GM19372 (cell line): ENCODE data around the gene KLHL9.
A peak's percentile ranks its signal among the peaks of the same experiment; 100 is the strongest.

Experiments
- ATAC-seq: cut with Tn5 transposase; IDR thresholded peaks from one replicate; pipeline ENCODE4 v1.9.1; 2021; ENCODE audit warnings: mild to moderate bottlenecking, low read depth, moderate library complexity; ENCODE audit not compliant: unreplicated experiment

The KLHL9 gene

GRCh38 chr9:21320465-21320864 lies 14.7 kb downstream of the KLHL9 start:
- no peak for ATAC-seq

- peak; percentile 89 for ATAC-seq
Measured at GRCh38 chr9:21317956-21318923, 17.0 kb downstream of the KLHL9 start.

DNA sequence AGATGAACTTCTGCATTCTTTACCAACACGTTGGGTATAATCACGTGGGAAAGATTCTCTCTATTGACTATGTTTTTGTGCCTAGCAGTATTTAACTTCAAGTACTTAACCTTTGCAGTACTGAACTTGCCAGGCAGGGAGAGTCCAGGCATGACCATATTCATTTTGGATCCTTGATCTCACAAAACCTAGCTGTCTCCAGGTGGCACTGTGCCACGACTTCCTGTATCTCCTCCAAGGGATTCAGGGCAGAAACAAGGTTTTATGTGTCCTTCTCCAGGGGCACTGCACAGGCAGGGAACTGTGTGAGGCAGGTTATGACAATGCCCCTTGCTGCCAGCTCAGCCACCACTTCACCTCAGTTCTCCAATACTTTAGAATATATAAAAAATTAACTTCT lies 18.3 kb downstream of the KLHL9 start:
- ATAC-seq, result no peak

DNA sequence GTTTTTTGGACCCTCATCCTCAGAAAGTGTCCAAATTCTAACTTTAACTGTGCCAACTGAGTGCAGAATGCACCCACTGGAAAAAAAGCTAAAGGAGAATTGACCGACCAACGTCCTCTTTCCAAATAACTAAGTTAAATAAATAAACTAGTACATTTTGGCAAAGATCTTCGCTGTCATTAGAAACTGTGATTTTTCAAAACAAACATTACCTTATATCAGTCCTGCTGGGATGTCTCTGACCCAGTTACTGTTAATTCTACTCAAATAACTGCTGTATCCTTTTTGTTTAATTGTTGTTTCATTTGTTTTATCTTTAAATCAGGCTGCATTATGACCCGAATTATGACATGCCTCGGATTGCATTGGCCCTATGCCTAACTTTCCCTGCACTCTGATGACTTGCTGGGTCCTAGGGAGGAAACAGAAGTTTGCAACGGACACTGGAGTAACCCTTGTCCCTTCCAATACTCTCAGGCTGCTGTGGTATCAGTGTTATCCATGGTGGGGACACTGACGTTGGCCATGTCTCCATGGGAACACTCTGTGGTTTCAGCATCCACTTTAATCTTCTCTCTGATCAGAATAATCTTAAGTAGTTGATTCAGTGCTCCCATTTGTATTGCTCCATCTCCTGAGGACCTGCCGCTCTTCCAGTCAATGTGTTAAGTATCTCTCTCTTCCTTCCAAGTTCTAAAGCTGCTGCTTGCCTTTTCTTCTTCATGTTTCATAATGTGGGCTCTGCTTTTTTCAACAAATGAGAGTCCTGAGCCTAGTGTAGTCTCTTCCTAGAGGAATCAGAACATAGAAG lies 19.0 kb downstream of the KLHL9 start:
- no peak for ATAC-seq

- ATAC-seq, result no peak
Measured at GRCh38 chr9:21314152-21314551, 21.1 kb downstream of the KLHL9 start.

GRCh38 chr9:21311889-21312288 lies 23.3 kb downstream of the KLHL9 start:
- no peak for ATAC-seq

- no peak for ATAC-seq
Measured at GRCh38 chr9:21305213-21305612, 30.0 kb downstream of the KLHL9 start, which contains the start of gene IFNA5. Gene IFNA5, minus strand, starts transcription at chr9:21305313. Its CDS starts 57 bp downstream, at chr9:21305256.

GRCh38 chr9:21295992-21296391 lies 39.2 kb downstream of the KLHL9 start:
- ATAC-seq, result no peak

GRCh38 chr9:21294904-21295538 lies 40.2 kb downstream of the KLHL9 start:
- ATAC-seq, result peak; percentile 79

DNA sequence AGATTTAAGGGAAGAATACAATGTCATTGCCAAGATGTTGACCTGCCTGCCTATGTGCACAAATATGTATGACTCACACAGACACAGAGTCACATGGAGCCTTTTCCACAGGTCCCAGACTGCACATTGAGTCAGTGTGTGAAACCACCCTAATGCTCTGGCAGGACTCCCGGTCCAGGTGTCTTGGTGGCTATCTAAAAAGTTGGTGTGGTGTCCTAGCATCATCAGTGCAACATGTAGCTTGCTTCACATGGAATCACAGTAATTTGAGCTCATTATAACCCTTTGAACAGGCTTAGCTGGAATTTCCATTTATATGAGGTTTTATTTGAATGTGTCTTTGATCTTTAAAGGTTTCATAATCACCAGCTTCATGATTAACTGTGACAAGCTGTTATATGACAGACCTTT lies 40.8 kb downstream of the KLHL9 start:
- ATAC-seq, result peak; percentile 30

DNA sequence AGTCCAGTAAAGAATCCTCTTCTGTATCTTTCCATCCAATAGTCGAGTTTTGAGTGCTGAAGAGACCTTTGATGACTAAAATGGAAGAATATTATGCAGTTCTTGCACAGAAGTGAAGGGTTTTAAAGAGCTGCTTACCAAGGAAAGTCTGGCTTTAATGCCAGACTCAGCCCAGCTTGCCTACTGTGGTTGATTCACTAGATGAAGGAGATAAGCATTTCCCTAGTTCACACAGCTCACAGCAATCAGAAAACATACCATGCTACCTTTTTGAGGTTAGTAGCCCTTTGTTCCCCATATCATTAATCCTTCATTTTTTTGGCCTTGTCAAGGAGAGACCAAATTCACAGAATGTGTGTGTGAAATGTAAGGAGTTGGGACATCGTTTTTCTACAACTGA lies 45.4 kb downstream of the KLHL9 start:
- no peak for ATAC-seq

DNA sequence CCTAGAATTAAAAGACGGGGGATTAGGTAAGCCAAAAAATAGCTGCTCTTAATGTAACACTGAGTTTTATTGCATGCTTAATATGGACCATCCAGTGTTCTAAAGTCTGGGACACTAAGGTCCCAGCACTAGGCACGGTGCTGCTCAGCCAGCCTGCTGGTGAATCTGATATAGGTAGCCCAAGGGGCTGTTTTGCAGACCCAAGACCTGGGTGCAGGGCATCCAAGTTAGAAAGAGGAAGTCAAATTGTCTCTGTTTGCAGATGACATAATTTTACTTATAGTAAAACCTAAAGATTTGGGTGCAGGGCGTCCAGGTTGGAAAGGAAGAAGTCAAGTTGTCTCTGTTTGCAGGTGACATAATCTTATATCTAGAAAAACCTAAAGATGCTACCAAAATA lies 47.9 kb downstream of the KLHL9 start:
- ATAC-seq, result no peak

- ATAC-seq, result no peak
Measured at GRCh38 chr9:21286659-21287058, 48.5 kb downstream of the KLHL9 start.

- no peak for ATAC-seq
Measured at GRCh38 chr9:21286099-21286498, 49.1 kb downstream of the KLHL9 start.

DNA sequence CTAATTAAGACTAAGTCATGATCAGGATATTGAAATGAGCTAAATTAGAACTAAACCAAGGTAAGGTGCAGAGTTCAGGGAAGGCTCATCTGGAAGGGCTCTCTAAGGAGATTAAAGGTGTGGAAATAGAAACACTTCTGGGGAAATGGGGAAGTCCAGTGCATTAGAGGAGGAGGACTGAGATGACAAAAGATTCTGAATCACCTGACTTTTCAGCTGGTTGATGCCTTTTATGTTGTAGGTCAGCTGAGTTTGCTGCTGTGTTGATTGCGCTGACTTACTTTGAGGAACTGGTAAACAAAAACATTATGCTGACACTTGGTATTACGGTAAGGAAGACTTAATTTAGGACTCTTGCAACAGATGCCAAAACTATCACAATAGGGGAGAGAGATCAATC lies 53.9 kb downstream of the KLHL9 start:
- ATAC-seq, result no peak
